ENCODE results near the gene OBSL1.

OBSL1 gene

GRCh38 chr2:219565130-219566080, 5.9 kb downstream of the OBSL1 start:
- DNase-seq (ENCODE audit: low read depth in 2 of 2): no peak

GRCh38 chr2:219563271-219563928, 7.9 kb downstream of the OBSL1 start:
- no peak for DNase-seq (ENCODE audit: low read depth in 2 of 2)

- DNase-seq (ENCODE audit: low read depth in 2 of 2): no peak
These were observed 9.0 kb downstream of the OBSL1 start for GRCh38 chr2:219562049-219563020.

- no peak for DNase-seq (ENCODE audit: low read depth in 2 of 2)
These were observed 9.9 kb downstream of the OBSL1 start for GRCh38 chr2:219561179-219562048.

GRCh38 chr2:219560893-219561178, 10.5 kb downstream of the OBSL1 start:
- no peak for DNase-seq (ENCODE audit: low read depth in 2 of 2)

- DNase-seq (ENCODE audit: low read depth in 2 of 2): no peak
These were observed 11.1 kb downstream of the OBSL1 start for GRCh38 chr2:219560037-219560892.

- no peak for DNase-seq (ENCODE audit: low read depth in 2 of 2)
These were observed 12.0 kb downstream of the OBSL1 start for GRCh38 chr2:219559156-219559915.

- DNase-seq (ENCODE audit: low read depth in 2 of 2): no peak
These were observed 13.3 kb downstream of the OBSL1 start for GRCh38 chr2:219557791-219558785.

GRCh38 chr2:219557320-219557719, 14.0 kb downstream of the OBSL1 start:
- no peak for DNase-seq (ENCODE audit: low read depth in 2 of 2)

- no peak for DNase-seq (ENCODE audit: low read depth in 2 of 2)
These were observed 14.9 kb downstream of the OBSL1 start for GRCh38 chr2:219556413-219556812.

GRCh38 chr2:219555956-219556355, 15.4 kb downstream of the OBSL1 start:
- DNase-seq (ENCODE audit: low read depth in 2 of 2): no peak

GRCh38 chr2:219554350-219554749, 17.0 kb downstream of the OBSL1 start:
- DNase-seq (ENCODE audit: low read depth in 2 of 2): no peak

- no peak for DNase-seq (ENCODE audit: low read depth in 2 of 2)
These were observed 17.8 kb downstream of the OBSL1 start for GRCh38 chr2:219553463-219553963.

- DNase-seq (ENCODE audit: low read depth in 2 of 2): no peak
These were observed 18.2 kb downstream of the OBSL1 start for GRCh38 chr2:219553168-219553417.

- DNase-seq (ENCODE audit: low read depth in 2 of 2): peak; percentile 48 to 57
These were observed 18.8 kb downstream of the OBSL1 start for GRCh38 chr2:219552382-219553167.

GRCh38 chr2:219551441-219552381, 19.6 kb downstream of the OBSL1 start:
- no peak for DNase-seq (ENCODE audit: low read depth in 2 of 2)

Measured in fibroblast of skin of left quadriceps (primary cell).